HG03196 (cell line): ENCODE measurements around the gene SCAPER.

Source experiments
- ATAC-seq: cut with Tn5 transposase; IDR thresholded peaks from one replicate; pipeline ENCODE4 v1.9.1; 2021; ENCODE audit not compliant: unreplicated experiment

SCAPER gene

GRCh38 chr15:76684002-76684401 lies 221.1 kb downstream of the SCAPER start:
- ATAC-seq: no peak

DNA sequence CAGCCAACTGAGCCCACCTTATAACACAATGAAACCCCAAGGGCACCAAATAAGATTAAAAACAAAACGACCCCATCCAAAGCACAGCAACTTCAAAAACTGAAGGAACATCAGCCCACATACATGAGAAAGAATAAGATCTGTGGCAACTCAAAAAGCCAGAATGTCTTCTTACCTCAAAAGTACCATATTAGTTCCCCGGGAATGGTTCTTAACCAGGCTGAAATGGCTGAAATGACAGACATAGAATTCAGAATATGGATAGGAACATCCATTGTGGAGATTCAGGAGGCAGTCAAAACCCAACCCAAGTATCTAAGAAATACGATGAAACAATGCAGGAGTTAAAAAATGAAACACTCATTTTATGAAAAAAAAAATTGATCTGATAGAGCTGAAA lies 222.3 kb downstream of the SCAPER start:
- no peak for ATAC-seq

- no peak for ATAC-seq
Observed at GRCh38 chr15:76682259-76682658, 222.9 kb downstream of the SCAPER start.

GRCh38 chr15:76678766-76679165 lies 226.4 kb downstream of the SCAPER start:
- ATAC-seq: no peak

DNA sequence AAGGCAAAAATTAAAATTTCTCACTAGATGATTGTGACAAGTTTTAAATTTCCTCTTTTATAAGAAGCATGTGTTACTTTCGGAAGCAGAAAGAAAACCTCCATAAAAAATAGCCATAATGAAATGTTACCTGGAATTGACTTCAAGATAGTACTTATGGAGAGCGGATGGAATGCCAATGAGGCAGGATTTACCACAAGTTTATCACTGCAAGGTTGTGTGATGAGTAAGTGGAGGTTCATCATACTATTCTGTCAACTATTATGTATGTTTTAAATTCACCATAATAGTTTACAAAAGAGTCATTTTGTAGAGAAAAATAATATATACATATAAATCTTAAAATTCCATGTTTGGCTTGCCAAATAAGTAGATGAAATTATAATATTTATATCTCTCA lies 230.3 kb downstream of the SCAPER start:
- no peak for ATAC-seq

DNA sequence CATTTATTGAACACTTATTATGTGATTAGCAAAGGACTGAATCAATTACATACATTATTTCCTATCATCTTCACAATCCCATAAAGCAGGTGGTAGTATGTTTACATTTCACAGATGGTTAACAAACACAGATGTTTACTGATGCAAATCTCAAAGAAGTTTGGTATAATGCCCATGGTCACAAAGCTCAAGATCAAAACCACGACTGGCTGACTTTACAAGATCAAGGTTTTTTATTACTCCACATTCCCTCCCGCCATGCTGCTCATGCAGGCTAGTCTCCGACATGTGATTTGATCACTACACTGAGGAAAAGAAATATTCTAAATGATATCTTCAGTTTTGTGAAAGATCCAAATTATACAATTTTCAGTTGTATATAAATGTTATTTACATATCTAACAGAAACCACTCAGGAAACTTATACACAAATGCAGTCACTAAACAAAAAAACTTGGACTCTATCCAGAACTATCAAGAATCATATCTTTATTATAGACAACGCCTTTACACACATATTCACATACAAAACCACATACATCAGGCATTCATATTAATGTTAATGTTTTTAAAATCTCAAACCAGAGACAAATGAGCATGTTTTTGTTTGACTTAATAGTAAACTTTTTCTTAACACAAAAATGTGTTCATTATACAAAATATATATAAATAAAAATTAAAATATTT lies 235.5 kb downstream of the SCAPER start:
- no peak for ATAC-seq

DNA sequence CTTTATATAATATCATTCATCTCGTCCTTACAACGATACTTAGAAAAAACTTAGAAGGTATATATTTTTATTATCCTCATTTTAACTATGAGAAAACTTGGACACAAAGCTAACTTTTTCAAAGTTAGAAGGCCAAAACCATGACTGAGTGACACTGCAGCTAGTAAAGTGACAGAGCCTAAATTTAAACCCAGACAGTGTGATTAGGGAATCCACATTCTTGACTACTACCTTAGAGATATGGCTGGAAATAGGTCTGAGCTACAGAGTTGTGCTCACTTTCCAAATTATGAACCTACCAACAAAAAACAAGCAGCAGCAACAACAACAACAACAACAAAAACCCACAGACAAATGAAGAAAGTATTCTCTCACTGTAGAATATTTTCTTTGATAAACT lies 236.2 kb downstream of the SCAPER start:
- ATAC-seq: no peak

DNA sequence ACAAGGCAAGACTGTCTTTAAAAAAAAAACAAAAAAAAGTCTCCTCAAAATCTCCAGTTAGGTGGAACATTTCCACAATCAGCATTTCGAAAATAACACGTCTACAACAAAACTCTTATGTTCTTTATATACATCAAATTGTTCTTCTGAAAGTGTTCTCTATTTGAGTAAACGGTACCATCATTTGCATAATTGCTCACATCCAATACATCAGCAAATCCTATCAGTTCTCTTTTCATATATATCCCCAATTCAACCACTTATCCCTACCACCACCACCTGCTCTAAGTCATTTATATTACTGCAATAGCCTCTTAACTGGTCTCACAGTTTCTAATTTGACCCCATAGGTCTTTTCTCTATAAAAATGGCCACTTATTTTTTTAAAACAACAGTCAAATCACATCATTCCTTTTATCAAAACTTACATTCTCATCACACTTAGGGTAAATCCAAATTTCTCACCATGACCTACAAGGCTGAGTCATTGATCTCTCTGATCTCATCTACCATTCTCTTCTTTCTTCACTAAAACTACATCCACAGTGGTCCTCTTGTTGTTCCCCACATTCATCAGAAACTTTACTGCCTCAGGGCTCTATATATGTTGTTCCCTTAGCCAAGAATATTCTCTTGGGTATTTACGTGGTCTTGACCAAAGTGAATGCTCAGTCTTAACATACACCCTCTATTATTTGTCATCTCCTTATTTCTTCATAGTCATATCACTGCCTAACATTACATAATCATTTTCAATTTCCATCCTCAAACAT lies 237.0 kb downstream of the SCAPER start:
- no peak for ATAC-seq

- ATAC-seq: no peak
Observed at GRCh38 chr15:76664895-76665294, 240.2 kb downstream of the SCAPER start.

- no peak for ATAC-seq
Observed at GRCh38 chr15:76664411-76664810, 240.7 kb downstream of the SCAPER start.

DNA sequence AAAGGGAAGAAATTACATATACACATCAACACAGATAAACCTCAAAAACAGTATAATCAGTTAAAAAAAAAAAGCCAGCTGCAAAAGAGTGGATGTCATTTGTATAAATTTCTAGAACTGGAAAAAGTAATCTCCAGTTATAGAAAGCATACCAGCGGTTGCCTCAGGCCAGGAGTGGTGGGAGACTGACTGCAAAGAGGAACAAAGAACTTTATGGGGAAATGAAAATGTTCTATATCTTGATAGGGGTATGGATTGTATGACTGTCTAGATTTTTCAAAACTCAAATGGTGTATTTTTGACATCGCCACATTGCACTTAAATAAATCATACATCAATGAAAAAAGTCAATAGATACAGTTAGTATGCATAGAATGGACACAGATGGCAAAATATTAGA lies 241.6 kb downstream of the SCAPER start:
- ATAC-seq: no peak

DNA sequence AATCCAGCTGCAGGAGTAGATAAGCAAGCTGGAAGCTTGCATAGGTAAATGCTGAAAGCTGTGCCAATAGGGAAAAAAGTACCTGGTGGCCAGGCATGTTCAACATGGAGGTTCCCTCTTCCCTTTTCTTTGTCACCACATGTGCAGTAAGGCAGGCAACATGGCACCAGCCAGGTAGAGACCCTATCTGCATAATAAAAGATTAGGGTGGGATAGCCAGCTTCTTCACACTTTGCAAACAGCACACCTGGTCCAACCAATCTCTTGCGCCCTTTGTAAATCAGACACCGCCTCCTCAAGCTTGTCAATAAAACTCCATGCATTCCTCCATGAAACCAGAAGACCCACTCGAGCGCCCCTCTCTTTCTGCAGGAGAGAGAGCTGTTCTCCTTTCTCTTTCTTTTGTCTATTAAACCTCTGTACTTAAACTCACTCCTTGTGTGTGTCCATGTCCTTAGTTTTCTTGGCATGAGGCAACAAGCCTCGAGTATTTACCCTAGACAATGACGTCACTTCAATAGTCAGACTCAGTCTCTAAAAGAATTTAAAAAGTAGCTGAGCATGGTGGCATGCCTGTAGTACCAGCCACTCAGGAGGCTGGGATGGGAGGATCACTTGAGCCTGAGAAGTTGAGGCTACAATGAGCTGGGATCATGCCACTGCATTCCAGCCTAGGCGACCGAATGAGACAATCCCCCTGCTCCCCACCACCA lies 256.3 kb downstream of the SCAPER start:
- no peak for ATAC-seq

DNA sequence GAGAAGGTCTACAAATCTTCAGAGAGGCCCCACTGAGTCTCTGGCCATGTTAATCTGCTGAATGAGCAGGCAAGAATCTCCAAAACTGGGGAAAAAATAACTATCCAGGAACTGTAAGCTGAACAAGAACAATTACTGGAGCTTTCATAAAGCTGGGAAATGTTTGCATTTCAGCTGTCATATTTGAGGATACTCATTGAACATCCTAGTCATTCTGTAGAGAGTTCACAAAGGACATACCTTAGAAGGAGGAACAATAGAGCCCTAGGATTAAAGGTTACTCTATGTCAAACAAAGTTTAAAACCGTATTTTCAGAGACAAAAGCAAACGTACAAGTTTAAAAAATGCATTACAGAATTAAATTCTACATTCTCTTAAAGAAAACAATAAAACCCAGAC lies 257.5 kb downstream of the SCAPER start:
- no peak for ATAC-seq

DNA sequence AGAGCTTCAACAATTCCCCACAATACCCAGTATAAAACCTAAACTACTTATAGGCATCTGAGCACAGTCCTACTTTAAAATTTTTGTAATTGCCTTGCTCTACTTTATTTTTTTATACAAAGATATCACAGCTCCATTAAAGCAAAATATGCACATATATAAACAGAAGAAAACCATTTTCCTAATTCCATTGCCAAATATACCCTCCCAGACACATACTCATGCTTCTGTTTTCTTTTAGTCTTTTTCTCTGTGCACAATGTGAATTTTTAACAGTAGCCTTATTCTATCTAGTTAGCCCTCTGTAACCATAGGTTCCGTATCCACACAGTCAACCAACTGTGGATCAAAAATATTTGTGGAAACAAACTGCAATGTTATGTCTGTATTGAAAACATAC lies 260.5 kb downstream of the SCAPER start:
- no peak for ATAC-seq

- ATAC-seq: no peak
Observed at GRCh38 chr15:76642671-76643070, 262.5 kb downstream of the SCAPER start.

DNA sequence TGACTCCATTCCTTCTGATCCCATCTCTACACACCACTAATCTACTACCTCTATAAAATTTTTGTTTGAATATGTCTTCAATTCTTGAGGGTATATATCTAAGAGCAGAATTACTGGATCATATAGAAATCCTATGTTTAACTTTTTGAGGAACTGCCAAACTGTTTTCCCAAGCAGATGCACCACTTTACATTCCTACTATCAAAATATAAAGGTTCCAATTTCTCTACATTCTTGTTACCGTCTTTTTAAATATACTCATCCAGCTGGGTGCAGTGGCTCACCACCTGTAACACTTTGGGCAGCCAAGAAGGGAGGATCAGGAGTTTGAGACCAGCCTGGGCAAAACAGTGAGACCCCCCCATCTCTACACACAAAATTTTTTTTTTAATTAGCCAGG lies 268.0 kb downstream of the SCAPER start:
- ATAC-seq: no peak

- no peak for ATAC-seq
Observed at GRCh38 chr15:76636059-76636458, 269.1 kb downstream of the SCAPER start.

GRCh38 chr15:76626611-76627010 lies 278.5 kb downstream of the SCAPER start:
- no peak for ATAC-seq

DNA sequence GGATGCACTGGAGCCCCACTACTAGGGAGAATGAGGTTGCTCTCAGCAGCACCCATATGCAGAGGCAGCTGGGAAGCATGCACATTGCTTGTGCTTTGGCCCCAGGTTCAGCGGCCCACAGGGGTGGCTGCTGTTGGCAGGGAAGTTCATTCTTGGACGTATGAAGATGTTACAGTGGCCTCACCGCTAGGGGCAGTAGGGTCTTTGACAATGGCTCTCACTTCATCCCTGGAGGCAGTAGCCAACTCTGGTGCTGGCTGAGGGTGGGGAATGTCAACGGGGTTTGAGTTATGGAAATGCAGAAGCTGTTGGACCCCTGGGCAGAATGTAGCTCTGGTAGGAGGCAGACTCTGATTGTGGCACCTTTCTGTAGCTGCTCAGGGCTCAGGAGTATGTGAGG lies 279.9 kb downstream of the SCAPER start:
- no peak for ATAC-seq

DNA sequence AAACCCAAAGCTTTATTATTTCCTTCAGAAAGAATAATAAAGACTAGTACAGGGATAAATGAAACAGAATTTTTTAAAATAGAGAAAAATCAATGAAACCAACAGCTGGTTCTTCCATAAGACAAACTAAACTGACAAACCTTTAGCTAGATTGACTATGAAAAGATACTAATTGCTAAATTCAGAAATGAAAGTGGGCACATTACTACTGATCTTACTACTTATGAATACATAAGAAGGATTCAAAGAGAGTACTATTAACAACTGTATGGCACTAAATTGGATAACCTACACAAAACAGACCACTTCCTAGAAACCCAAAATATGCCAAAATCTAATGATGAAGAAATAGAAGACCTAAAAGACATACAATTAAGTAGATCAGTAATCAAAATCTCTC lies 290.4 kb downstream of the SCAPER start:
- no peak for ATAC-seq

- no peak for ATAC-seq
Observed at GRCh38 chr15:76588811-76589747, 316.1 kb downstream of the SCAPER start.
